ENCODE data around the gene FAM163B. TPM values are rescaled to one million over a fixed set of nuclear protein-coding genes. Genes with fewer than 3 reads are reported as not detected.

Gene FAM163B
- total and polyA plus RNA-seq, 9 of the 15 experiments (the other 6 are each of a cell fraction or from before 2014, with no cell fraction given) = not detected

DNA sequence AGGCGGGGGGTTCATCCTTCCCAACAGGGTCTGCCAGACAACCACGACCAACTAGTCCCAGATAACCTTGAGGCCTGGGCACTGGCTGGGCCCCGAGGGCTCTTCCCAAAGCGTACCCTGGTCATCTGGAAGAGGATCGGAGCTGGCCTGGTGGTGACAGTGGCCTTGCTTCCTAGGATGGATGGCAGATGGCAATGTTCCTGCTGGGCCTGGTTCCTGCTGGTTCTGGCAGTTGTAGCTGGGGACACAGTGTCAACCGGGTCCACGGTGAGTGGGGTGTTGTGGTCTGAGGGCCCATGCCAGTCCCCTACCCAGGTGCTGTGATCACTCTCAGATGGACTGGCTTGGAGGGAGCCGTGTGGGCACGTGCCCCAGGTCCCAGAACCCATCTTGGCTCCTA lies 72.7 kb downstream of the FAM163B start:
- TF ChIP-seq, protein P1, sequence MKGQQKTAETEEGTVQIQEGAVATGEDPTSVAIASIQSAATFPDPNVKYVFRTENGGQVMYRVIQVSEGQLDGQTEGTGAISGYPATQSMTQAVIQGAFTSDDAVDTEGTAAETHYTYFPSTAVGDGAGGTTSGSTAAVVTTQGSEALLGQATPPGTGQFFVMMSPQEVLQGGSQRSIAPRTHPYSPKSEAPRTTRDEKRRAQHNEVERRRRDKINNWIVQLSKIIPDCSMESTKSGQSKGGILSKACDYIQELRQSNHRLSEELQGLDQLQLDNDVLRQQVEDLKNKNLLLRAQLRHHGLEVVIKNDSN (CRISPR knock-in tag; IDR thresholded peaks at IDR 0.05) = 0 out of 2 replicates have a peak, but pooled peaks have one; percentile 4
- no peak for TF ChIP-seq CBX1 (IDR thresholded peaks at IDR 0.05; ENCODE audit: low read depth)
- TF ChIP-seq GATA2 (CRISPR knock-in tag; IDR thresholded peaks at IDR 0.05) = no peak
- no peak for TF ChIP-seq FUS (optimal IDR thresholded peaks at IDR 0.05; ENCODE audit: low read depth, low read length)
- no peak for TF ChIP-seq EGR1 (conservative IDR thresholded peaks at IDR 0.05)
- Histone ChIP-seq H3K9me1 (ENCODE audit: control insufficient read depth, insufficient read depth, low read length) (no peaks in the 10 kb centered on the region), H4K20me1 (replicated peaks; ENCODE audit: control insufficient read depth, insufficient read depth, low read length) (peaks cover 27% of the 10 kb centered on the region), H3K9ac (ENCODE audit: insufficient read depth in 1 of 2, low read depth in 2 of 2, low read length in 2 of 2) (no peak overlapping the region; a peak in 1 of 4 replicates), H3K4me3 (no peak overlapping the region), H3K27me3 (ENCODE audit: control insufficient read depth in 2 of 2, insufficient read depth in 2 of 2, low read length in 2 of 2) (peaks cover 36 to 93% of the 10 kb centered on the region in 2 experiments; a peak in 4 of 5 replicates), H3K27ac (ENCODE audit: extremely low read depth, low read depth, low read length) (no peak overlapping the region), H3K36me3 (ENCODE audit: control insufficient read depth, insufficient read depth, low read length) (no peaks in the 10 kb centered on the region), H3K4me1 (replicated peaks in 1 of 2; ENCODE audit: control insufficient read depth in 2 of 2, insufficient read depth in 2 of 2, low read length in 2 of 2) (peaks cover 0 to 42% of the 10 kb centered on the region in 2 experiments; a peak in 3 of 5 replicates), H3K4me2 (ENCODE audit: insufficient read depth, low read length) (no peak overlapping the region), H2AFZ (ENCODE audit: low read depth, low read length) (no peak overlapping the region), H3K9me3 (replicated peaks; ENCODE audit: control insufficient read depth, insufficient read depth, low read depth, low read length) (no peaks in the 10 kb centered on the region), H3K79me2 (ENCODE audit: control insufficient read depth, insufficient read depth, low read length) (no peaks in the 10 kb centered on the region)
- DNase-seq (ENCODE audit: extremely low read depth in 1 of 4, low spot score in 3 of 4) (no peak), FAIRE-seq (no peak), ATAC-seq (no peak)
- BruUV-seq (replicated peaks) = no TSS peak
- in situ Hi-C loops (cut with MboI) = loop anchor here (5.0 kb wide), 1 partner anchor 196 kb away; no protein-coding TSS in a partner anchor
- ChIA-PET POLR2A (interaction anchor here (0.6 kb wide), 1 partner anchor 189 kb away, joined by 3 read pairs; the partner anchor contains the start of genes MED22 and RPL7A), CTCF (ENCODE audit: low intra/inter-chr PET ratio) (no interaction called here)
- intact Hi-C loops (cut with micrococcal nuclease) = no loop called here
- 4% methylated on average over 7 of the region's 9 CpGs for WGBS (ENCODE audit: insufficient coverage, low coverage, missing lambda C conversion rate)

DNA sequence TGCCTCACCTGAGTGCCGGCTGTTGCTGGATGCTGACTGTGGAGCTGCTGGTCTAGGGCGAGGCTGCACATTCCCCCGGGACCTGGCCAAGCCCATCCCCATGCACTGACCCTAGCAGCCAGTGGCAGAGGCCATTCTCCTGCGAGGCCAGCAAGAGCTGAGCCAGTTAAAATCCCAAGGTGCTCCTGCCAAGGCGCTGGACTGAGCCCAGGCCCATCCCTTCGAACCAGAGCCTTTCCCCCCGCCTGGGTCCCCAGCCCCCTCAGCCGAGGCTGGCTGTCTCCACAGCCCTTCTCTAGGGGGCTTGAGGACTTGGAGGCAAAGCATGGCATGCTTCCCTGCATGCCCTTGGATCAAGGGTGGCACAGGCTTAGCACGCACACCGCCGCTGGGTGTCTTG lies 73.1 kb downstream of the FAM163B start:
- Histone ChIP-seq H3K9ac (ENCODE audit: insufficient read depth in 1 of 2, low read depth in 2 of 2, low read length in 2 of 2) (no peak overlapping the region), H3K4me2 (ENCODE audit: insufficient read depth, low read length) (no peak overlapping the region), H2AFZ (ENCODE audit: low read depth, low read length) (no peak overlapping the region), H3K9me1 (ENCODE audit: control insufficient read depth, insufficient read depth, low read length) (no peaks in the 10 kb centered on the region), H3K36me3 (ENCODE audit: control insufficient read depth, insufficient read depth, low read length) (no peaks in the 10 kb centered on the region), H3K4me1 (replicated peaks in 1 of 2; ENCODE audit: control insufficient read depth in 2 of 2, insufficient read depth in 2 of 2, low read length in 2 of 2) (peaks cover 0 to 44% of the 10 kb centered on the region in 2 experiments; a peak in 3 of 5 replicates), H3K27me3 (ENCODE audit: control insufficient read depth in 2 of 2, insufficient read depth in 2 of 2, low read length in 2 of 2) (peaks cover 41 to 93% of the 10 kb centered on the region in 2 experiments; a peak in 4 of 5 replicates), H3K4me3 (no peak overlapping the region), H3K79me2 (ENCODE audit: control insufficient read depth, insufficient read depth, low read length) (no peaks in the 10 kb centered on the region), H3K27ac (ENCODE audit: extremely low read depth, low read depth, low read length) (no peak overlapping the region), H3K9me3 (replicated peaks; ENCODE audit: control insufficient read depth, insufficient read depth, low read depth, low read length) (no peaks in the 10 kb centered on the region), H4K20me1 (replicated peaks; ENCODE audit: control insufficient read depth, insufficient read depth, low read length) (peaks cover 25% of the 10 kb centered on the region)
- 2% methylated on average over 10 of the region's 11 CpGs for WGBS (ENCODE audit: insufficient coverage, low coverage, missing lambda C conversion rate)
- DNase-seq (ENCODE audit: extremely low read depth in 1 of 4, low spot score in 3 of 4) = no peak
- ChIA-PET CTCF (ENCODE audit: low intra/inter-chr PET ratio) (no interaction called here), POLR2A (interaction anchor here (0.5 to 0.6 kb wide), 2 partner anchors 175 to 188 kb away, joined by 3 read pairs; partner anchors contain the start of genes MED22 and RPL7A)
- in situ Hi-C loops (cut with MboI) (loop anchor here (5.0 kb wide), 1 partner anchor 196 kb away; no protein-coding TSS in a partner anchor), intact Hi-C loops (cut with micrococcal nuclease) (no loop called here)
- no peak for ATAC-seq
- BruUV-seq (replicated peaks) = no TSS peak
- no peak for FAIRE-seq
- TF ChIP-seq ZNF780A (CRISPR knock-in tag; IDR thresholded peaks at IDR 0.05) = no peak
- no peak for TF ChIP-seq MTA3 (IDR thresholded peaks at IDR 0.05; ENCODE audit: borderline replicate concordance)
- TF ChIP-seq KLF16 (IDR thresholded peaks at IDR 0.05) = no peak
- TF ChIP-seq ZNF384 (IDR thresholded peaks at IDR 0.05; ENCODE audit: low read depth, low read length) = no peak
- TF ChIP-seq DNMT1 (IDR thresholded peaks at IDR 0.05) = no peak
- TF ChIP-seq STAT5A (IDR thresholded peaks at IDR 0.05; ENCODE audit: borderline replicate concordance, low read length) = no peak
- no peak for TF ChIP-seq ZNF707 (CRISPR knock-in tag; conservative IDR thresholded peaks at IDR 0.05)
- TF ChIP-seq, protein P2, sequence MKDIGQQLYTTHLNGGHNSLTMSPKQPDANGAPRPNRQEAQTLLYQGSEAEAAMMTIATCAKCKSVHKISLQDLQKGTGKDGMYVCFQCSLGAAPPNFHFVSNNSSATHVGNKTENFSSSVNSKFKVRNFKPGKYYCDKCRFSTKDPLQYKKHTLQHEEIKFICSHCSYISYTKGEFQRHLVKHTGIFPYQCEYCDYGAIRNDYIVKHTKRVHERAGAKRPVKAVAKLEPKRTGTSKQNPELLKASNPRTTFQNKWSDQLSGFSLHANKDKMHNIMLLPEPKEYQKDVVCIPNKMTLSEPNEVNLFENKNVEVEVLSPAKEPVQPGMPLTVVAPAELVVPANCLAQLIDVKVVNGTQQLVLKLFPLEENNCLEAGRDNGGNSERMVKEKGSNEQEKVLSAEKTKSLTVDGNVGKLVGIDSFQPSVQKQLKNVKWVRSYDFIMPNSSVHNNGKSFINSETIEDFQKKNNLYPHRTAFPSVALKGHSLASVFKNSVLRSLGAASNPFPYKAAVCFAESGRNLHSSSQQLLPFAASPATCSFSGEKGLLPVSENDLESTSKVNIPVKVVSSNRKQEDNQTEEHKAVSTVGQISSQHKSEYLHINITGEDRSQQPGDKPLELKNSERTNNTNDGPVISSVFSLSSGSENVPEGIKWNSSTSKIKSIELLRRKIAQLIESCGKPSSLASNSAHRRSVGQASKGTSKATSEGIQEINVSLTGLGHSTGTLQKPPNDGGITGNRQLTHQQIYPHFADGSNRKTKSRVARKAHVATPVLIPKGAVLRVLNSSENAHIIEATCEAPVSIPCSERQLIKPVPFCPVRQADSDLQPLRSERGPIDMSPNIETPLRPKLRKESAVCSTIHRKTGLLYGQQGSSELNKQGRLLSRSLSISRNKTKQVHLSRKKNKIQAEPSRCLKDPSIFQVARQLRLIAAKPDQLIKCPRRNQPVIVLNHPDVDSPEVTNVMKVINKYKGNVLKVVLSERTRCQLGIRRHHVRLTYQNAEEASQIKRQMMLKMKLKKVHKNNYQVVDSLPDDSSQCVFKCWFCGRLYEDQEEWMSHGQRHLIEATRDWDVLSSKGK (CRISPR knock-in tag; IDR thresholded peaks at IDR 0.05) = no peak
- TF ChIP-seq EZH2 (IDR thresholded peaks at IDR 0.05; ENCODE audit: borderline replicate concordance, low read depth, low read length) = no peak

Measured in K562 (cell line).